Spleen (tissue), 11 donors: ENCODE data around the gene THOC2. TPM values are rescaled to one million over a fixed set of nuclear protein-coding genes. Genes with fewer than 3 reads are reported as not detected.

Source experiments
- DNase-seq: peaks from one replicate; pipeline ENCODE4 v3.0.0-alpha.2; 2020
- H3K27ac ChIP-seq, 8 donors: fragments of 200-600 bp; sonication (generic) in 7 of 8; 1 replicate in 4 of 8; 2 replicates in 4 of 8; pipeline versions ENCODE4 v1.5.0 to v1.8.0; 2016 to 2021; ENCODE audit warnings: inconsistent platforms in 4 of 8, mild to moderate bottlenecking in 4 of 8, moderate library complexity in 1 of 8
- H3K27me3 ChIP-seq, 7 donors: fragments of 200-600 bp; sonication (generic) in 6 of 7; replicated peaks in 1 of 7; 1 replicate in 4 of 7; 2 replicates in 3 of 7; pipeline versions ENCODE4 v1.5.0 to v1.8.0; 2016 to 2021; ENCODE audit warnings: inconsistent platforms in 3 of 7, mild to moderate bottlenecking in 1 of 7
- H3K36me3 ChIP-seq, 6 donors: fragments of 200-600 bp; sonication (generic) in 5 of 6; 1 replicate in 4 of 6; 2 replicates in 2 of 6; pipeline versions ENCODE4 v1.5.0 to v1.8.0; 2016 to 2021; ENCODE audit warnings: inconsistent platforms in 2 of 6
- H3K4me1 ChIP-seq, 6 donors: fragments of 200-600 bp; sonication (generic) in 5 of 6; 1 replicate in 3 of 6; 2 replicates in 3 of 6; pipeline versions ENCODE4 v1.5.0 to v1.8.0; 2016 to 2021; ENCODE audit warnings: inconsistent platforms in 3 of 6
- H3K4me3 ChIP-seq, 8 donors: fragments of 200-600 bp; sonication (generic) in 7 of 8; 1 replicate in 4 of 8; 2 replicates in 4 of 8; pipeline versions ENCODE4 v1.5.0 to v1.8.0; 2016 to 2021; ENCODE audit warnings: inconsistent platforms in 4 of 8, mild to moderate bottlenecking in 4 of 8, moderate library complexity in 2 of 8
- H3K9me3 ChIP-seq, 8 donors: fragments of 200-600 bp; sonication (generic) in 7 of 8; 1 replicate in 4 of 8; 2 replicates in 4 of 8; pipeline versions ENCODE4 v1.5.0 to v1.8.0; 2016 to 2021; ENCODE audit warnings: inconsistent platforms in 4 of 8
- POLR2A ChIP-seq, 3 donors: fragments of 450-650 bp; IDR thresholded peaks; one replicate each; pipeline ENCODE4 v1.5.1; 2017; ENCODE audit warnings: antibody characterized with exemption in 3 of 3, mild to moderate bottlenecking in 1 of 3
- POLR2AphosphoS5 ChIP-seq, 3 donors: sonication (generic); formaldehyde crosslinking; IDR thresholded peaks; one replicate each; pipeline ENCODE4 v1.5.1; 2017; ENCODE audit warnings: antibody characterized with exemption in 3 of 3
- WGBS, 5 donors: extraction: QIAGEN DNeasy Blood & Tissue Kit in 3 of 5; methylation state at CpG; one replicate each; pipeline versions ENCODE4 v1.1.5 to v1.1.7; 2013 to 2018; 5-methylcytosine and 5-hydroxymethylcytosine counted together
- intact Hi-C: fragments of 100-400 bp; cut with DNase I; formaldehyde crosslinking; loops from one replicate; pipeline ENCODE4 v1.15.0; 2023; ENCODE audit warnings: low total_unique reads
- polyA plus RNA-seq, 3 donors: library from polyadenylated mRNA; stranded (reverse); fragments of 200-250 nt; gene quantifications; one replicate each; pipeline ENCODE4 v1.2.1, GENCODE V29; 2013
- small RNA-seq, 4 donors: library from RNA; depleted of rRNA; stranded (forward); fragments of <200 nt; gene quantifications; one replicate each; pipeline ENCODE3, GENCODE V24; 2016
- total RNA-seq, 7 donors: library from RNA; depleted of rRNA in 3 of 7; stranded (reverse); fragments of >200 nt in 3 of 7; fragmentation: NEBNext Ultra II Directional in 4 of 7; extraction: Animal tissue kit (Norgen Biotek cat#: 25700) in 4 of 7; gene quantifications; one replicate each; pipeline versions ENCODE4 v1.1.0 to v1.2.1, GENCODE V29; 2016 to 2021
- TF ChIP-seq, protein P1 (sequence below), 11 experiments: fragments of 200-600 bp in 7 of 11; fragments of 450-650 bp in 4 of 11; sonication (generic) in 4 of 11; IDR thresholded peaks in 8 of 11; conservative IDR thresholded peaks in 3 of 11; 1 replicate in 7 of 11; 2 replicates in 4 of 11; pipeline versions ENCODE4 v1.4.0 to v1.8.0; 2016 to 2021; ENCODE audit warnings: antibody characterized with exemption in 11 of 11, inconsistent platforms in 4 of 11, mild to moderate bottlenecking in 1 of 11
- donor health status: healthy with polysubstance abuse.
- donor health status: DM: no; HTN: no; CAD: no; lungs with moderate emphysema.
- donor health status: DM: no; HTN: no; CAD: no.
- donor health status: Bipolar disorder and iron deficiency.
- donor health status: healthy.
- donor health status: DM: no; HTN: no; CAD: no.
- donor health status: DM: yes; HTN: yes; CAD: no.

THOC2 gene
- total and polyA plus RNA-seq, 10 donors: 36.4 to 158 (median 77.8) TPM

GRCh38 chrX:123562342-123563146, 170.3 kb downstream of the THOC2 start:
- no peaks in the 10 kb centered on the region for H3K27me3 ChIP-seq
- no peaks in the 10 kb centered on the region for H3K4me1 ChIP-seq
- H3K27ac ChIP-seq: no peak overlapping the region
- WGBS, 5 donors: 90 to 96% (median 92%) methylated on average over 16 to 32 of the region's 32 CpGs
- H3K36me3 ChIP-seq: no peaks in the 10 kb centered on the region
- intact Hi-C loops: no loop called here
- no peak for TF ChIP-seq POLR2A (IDR thresholded peaks at IDR 0.05)
- TF ChIP-seq POLR2AphosphoS5 (IDR thresholded peaks at IDR 0.05): no peak
- TF ChIP-seq, protein P1, sequence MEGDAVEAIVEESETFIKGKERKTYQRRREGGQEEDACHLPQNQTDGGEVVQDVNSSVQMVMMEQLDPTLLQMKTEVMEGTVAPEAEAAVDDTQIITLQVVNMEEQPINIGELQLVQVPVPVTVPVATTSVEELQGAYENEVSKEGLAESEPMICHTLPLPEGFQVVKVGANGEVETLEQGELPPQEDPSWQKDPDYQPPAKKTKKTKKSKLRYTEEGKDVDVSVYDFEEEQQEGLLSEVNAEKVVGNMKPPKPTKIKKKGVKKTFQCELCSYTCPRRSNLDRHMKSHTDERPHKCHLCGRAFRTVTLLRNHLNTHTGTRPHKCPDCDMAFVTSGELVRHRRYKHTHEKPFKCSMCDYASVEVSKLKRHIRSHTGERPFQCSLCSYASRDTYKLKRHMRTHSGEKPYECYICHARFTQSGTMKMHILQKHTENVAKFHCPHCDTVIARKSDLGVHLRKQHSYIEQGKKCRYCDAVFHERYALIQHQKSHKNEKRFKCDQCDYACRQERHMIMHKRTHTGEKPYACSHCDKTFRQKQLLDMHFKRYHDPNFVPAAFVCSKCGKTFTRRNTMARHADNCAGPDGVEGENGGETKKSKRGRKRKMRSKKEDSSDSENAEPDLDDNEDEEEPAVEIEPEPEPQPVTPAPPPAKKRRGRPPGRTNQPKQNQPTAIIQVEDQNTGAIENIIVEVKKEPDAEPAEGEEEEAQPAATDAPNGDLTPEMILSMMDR (IDR thresholded peaks at IDR 0.05 in 8 of 11, conservative IDR thresholded peaks at IDR 0.05 in 3 of 11): no peak
- no peak for DNase-seq
- no peak overlapping the region for H3K4me3 ChIP-seq
- H3K9me3 ChIP-seq: peaks cover 0 to under 1% (median 0%) of the 10 kb centered on the region in 8 donors

DNA sequence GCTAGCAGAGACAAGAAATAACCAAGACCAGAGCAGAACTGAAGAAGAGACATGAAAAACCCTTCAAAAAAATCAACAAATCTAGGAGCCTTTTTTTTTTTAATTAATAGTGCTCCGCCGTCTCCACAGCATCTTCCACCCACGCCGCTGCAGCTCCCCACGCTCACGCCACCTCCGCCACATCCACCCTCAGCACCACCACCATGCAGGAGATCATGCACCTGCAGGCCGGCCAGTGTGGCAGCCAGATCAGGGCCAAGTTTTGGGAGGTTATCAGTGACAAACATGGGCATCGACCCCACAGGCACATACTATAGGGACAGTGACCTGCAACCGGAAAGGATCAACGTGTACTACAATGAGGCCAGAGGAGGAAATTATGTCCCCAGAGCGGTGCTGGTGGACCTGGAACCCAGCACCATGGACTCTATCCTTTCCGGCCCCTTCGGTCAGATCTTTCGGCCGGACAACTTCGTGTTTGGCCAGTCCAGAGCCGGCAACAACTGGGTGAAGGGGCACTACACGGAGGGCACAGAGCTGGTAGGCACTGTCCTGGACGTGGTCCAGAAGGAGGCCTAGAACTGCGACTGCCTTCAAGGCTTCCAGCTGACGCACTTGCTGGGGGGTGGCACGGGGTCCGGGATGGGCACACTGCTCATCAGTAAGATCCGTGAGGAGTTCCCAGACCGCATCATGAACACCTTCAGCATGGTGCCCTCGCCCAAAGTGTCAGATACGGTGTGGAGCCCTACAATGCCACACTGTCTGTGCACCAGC, 171.2 kb downstream of the THOC2 start:
- TF ChIP-seq, protein P1 (IDR thresholded peaks at IDR 0.05 in 8 of 11, conservative IDR thresholded peaks at IDR 0.05 in 3 of 11): no peak
- TF ChIP-seq POLR2AphosphoS5 (IDR thresholded peaks at IDR 0.05) (no peak), POLR2A (IDR thresholded peaks at IDR 0.05) (no peak)
- Histone ChIP-seq H3K4me1 (no peaks in the 10 kb centered on the region), H3K36me3 (no peaks in the 10 kb centered on the region), H3K4me3 (no peak overlapping the region), H3K27me3 (no peaks in the 10 kb centered on the region), H3K9me3 (no peaks in the 10 kb centered on the region), H3K27ac (no peak overlapping the region)
- DNase-seq: no peak
- 89 to 95% (median 93%) methylated on average over 10 to 28 of the region's 28 CpGs for WGBS, 5 donors
- intact Hi-C loops: no loop called here

- intact Hi-C loops: no loop called here
- 48 to 100% (median 92%) methylated on average over 1 of the region's 1 CpG for WGBS, 5 donors
- Histone ChIP-seq H3K4me3 (no peak overlapping the region), H3K27ac (no peak overlapping the region), H3K9me3 (peaks cover 0 to 9% (median 0%) of the 10 kb centered on the region in 8 donors), H3K36me3 (no peaks in the 10 kb centered on the region), H3K27me3 (no peaks in the 10 kb centered on the region), H3K4me1 (no peaks in the 10 kb centered on the region)
- TF ChIP-seq POLR2A (IDR thresholded peaks at IDR 0.05) (no peak), POLR2AphosphoS5 (IDR thresholded peaks at IDR 0.05) (no peak)
- TF ChIP-seq, protein P1 (IDR thresholded peaks at IDR 0.05 in 8 of 11, conservative IDR thresholded peaks at IDR 0.05 in 3 of 11): no peak
- no peak for DNase-seq
Measured at GRCh38 chrX:123550829-123551228, 182.0 kb downstream of the THOC2 start.

Small RNAs within 50 kb of the gene (small RNA-seq; reads per million reads assigned to genes)
- 0 reads per million in 4 donors for gene AL030996.1
- 0 reads per million in 4 donors for gene RNU7-69P

Other genes with a start within 250 kb of the THOC2 start
- 10 to 100 TPM; 33.4 to 67.0 (median 59.9) TPM for gene XIAP, start 127.0 kb upstream of the THOC2 start, total RNA-seq
- gene XIAP, start 127.0 kb upstream of the THOC2 start, polyA plus RNA-seq: 10 to 100 TPM in 1 of 3 donors, 1 to 10 TPM in 2; 4.7 to 12.1 (median 5.0) TPM
- gene STAG2, start 228.7 kb upstream of the THOC2 start, total RNA-seq: 100 to 1,000 TPM in 3 of 7 donors, 10 to 100 TPM in 4; 83.3 to 106 (median 97.8) TPM
- gene STAG2, start 228.7 kb upstream of the THOC2 start, polyA plus RNA-seq: 10 to 100 TPM; 17.9 to 23.0 (median 21.6) TPM